K562 (cell line): ENCODE data around the gene CRK.

Experiments used
- CTCF ChIP-seq, 3 experiments: IDR thresholded peaks in 2 of 3; conservative IDR thresholded peaks in 1 of 3; 2 replicates each; pipeline ENCODE4 v1.5.1; 2011 to 2012; ENCODE audit warnings: low read length in 3 of 3, mild to moderate bottlenecking in 3 of 3, control low read depth in 2 of 3, improper control_type of control experiment in 1 of 3, inconsistent platforms in 1 of 3, low read depth in 1 of 3, mixed read lengths in 1 of 3, moderate library complexity in 1 of 3; ENCODE audit not compliant: insufficient read depth in 2 of 3
- EHMT2 ChIP-seq: fragments of 450-650 bp; IDR thresholded peaks from 2 replicates; pipeline ENCODE4 v1.6.1; 2018; ENCODE audit warnings: antibody characterized with exemption
- EZH2 ChIP-seq: IDR thresholded peaks from 2 replicates; pipeline ENCODE4 v1.6.1; 2012; ENCODE audit warnings: low read depth, mild to moderate bottlenecking, inconsistent platforms, low read length, borderline replicate concordance
- FOS ChIP-seq: IDR thresholded peaks from 3 replicates; pipeline ENCODE4 v1.6.1; 2011; ENCODE audit not compliant: insufficient read length; ENCODE audit errors: extremely low read depth
- FOSL1 ChIP-seq: fragments of 200-800 bp; sonication (Bioruptor generic); conservative IDR thresholded peaks from 2 replicates; pipeline ENCODE4 v1.6.1; 2016; ENCODE audit warnings: missing genetic modification characterization, missing compliant biosample characterization
- MYNN ChIP-seq, 2 experiments: sonication (generic); formaldehyde crosslinking in 1 of 2; IDR thresholded peaks; 2 replicates each; pipeline versions ENCODE4 v1.5.0 to v1.6.1; 2016 to 2020; ENCODE audit warnings: antibody characterized with exemption in 1 of 2, missing genetic modification reagents in 1 of 2
- REST ChIP-seq, 2 experiments: fragments of 450-650 bp; formaldehyde crosslinking in 1 of 2; IDR thresholded peaks; 2 replicates each; pipeline versions ENCODE4 v1.4.0 to v1.6.1; 2014 to 2020; ENCODE audit warnings: mild to moderate bottlenecking in 2 of 2, borderline replicate concordance in 1 of 2, low read depth in 1 of 2
- RFX7 ChIP-seq: fragments of 250-450 bp; sonication (Bioruptor Pico); IDR thresholded peaks from 2 replicates; pipeline ENCODE4 v1.5.1; 2021; ENCODE audit warnings: mild to moderate bottlenecking
- SAP30 ChIP-seq: fragments of 200-600 bp; sonication (generic); IDR thresholded peaks from 2 replicates; pipeline ENCODE4 v1.6.1; 2012; ENCODE audit warnings: borderline replicate concordance, low read depth, mild to moderate bottlenecking, moderate library complexity, low read length, control low read depth, inconsistent platforms; ENCODE audit not compliant: insufficient read depth, poor library complexity, severe bottlenecking
- STAT5A ChIP-seq: IDR thresholded peaks from 2 replicates; pipeline ENCODE4 v1.6.1; 2012; ENCODE audit warnings: low read length, inconsistent platforms, borderline replicate concordance
- TCF7L2 ChIP-seq: fragments of 150-350 bp; IDR thresholded peaks from 2 replicates; pipeline ENCODE4 v1.6.1; 2016; ENCODE audit warnings: low read depth, mild to moderate bottlenecking, low read length, moderate library complexity
- TEAD4 ChIP-seq, 2 experiments: sonication (generic) in 1 of 2; formaldehyde crosslinking in 1 of 2; IDR thresholded peaks; 2 replicates each; pipeline versions ENCODE4 v1.6.1 to v1.8.0; 2012 to 2022; ENCODE audit warnings: borderline replicate concordance in 1 of 2, inconsistent platforms in 1 of 2, low read length in 1 of 2, mild to moderate bottlenecking in 1 of 2, missing genetic modification reagents in 1 of 2

DNA sequence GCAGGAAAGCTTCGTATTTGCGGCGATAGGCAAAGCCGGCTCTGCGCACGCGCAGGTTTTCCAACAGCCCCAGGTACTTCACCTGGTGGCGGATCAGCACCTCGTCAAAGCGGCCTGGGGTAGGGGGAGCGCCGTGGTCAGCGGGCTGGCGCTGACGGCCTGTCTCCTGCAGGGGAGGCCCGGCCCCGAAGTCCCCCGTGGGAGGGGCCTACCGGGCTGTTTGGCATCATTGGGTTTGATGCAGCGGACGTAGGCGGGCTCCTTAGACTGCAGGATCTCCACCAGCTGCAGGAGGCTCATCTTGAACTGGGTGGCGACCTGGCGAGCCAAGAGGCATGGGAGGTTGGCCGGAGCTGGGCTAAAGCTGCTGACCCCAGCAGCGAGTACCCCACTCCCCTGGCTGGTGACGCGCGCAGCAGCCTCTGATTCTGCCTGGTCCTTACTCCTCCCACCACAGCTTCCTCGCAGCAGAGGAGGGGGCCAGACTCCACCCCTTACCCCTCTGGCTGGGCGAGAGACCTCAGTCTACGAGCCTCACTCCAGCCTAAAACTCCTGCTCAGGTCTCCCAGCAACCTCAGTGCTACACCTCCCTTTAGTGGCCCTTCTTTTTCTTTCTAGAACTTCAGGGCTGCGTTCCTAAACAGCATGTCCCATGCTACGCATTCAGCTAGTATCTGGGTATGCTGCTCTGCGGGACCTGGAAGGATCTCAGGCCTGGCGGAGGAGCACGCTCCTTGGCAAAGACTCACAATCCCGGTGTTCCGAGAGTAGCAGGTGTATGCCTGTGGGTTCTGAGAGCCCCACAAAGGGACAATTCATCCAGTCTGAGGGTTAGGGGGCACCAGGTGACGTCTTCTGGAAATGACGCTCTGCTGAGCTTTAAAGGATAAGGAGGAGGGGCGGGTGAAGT lies 16.1 kb upstream of the CRK start:
- TF ChIP-seq EHMT2 (no peak), FOS (no peak), MYNN (IDR thresholded peaks at IDR 0.05) (no peak), MYNN (CRISPR knock-in tag; IDR thresholded peaks at IDR 0.05) (no peak), CTCF (IDR thresholded peaks at IDR 0.05 in 2 of 3, conservative IDR thresholded peaks at IDR 0.05 in 1 of 3; ENCODE audit: insufficient read depth in 2 of 3, low read depth in 1 of 3, low read length in 3 of 3) (no peak), TEAD4 (IDR thresholded peaks at IDR 0.05; ENCODE audit: low read length) (no peak), TEAD4 (CRISPR knock-in tag; IDR thresholded peaks at IDR 0.05; ENCODE audit: borderline replicate concordance) (no peak), EZH2 (no peak), FOSL1 (tag) (no peak), SAP30 (no peak), REST (IDR thresholded peaks at IDR 0.05; ENCODE audit: borderline replicate concordance) (no peak), REST (CRISPR knock-in tag; IDR thresholded peaks at IDR 0.05; ENCODE audit: low read depth) (no peak), RFX7 (CRISPR knock-in tag) (no peak), STAT5A (no peak), TCF7L2 (no peak)
